HepG2 (cell line): ENCODE measurements around the gene SKI. TPM values are rescaled to one million over a fixed set of nuclear protein-coding genes. Genes with fewer than 3 reads are reported as not detected.

Experiments
- ATAC-seq: fragments of 200-7000 bp; cut with Tn5 transposase; 3 replicates; pipeline ENCODE4 v1.9.1; 2020; ENCODE audit warnings: mild to moderate bottlenecking, moderate library complexity
- BruUV-seq: library from RNA; stranded (reverse); fragments of 400-500 nt; replicated peaks from 2 replicates; lab custom pipeline; 2021; lab: Mats Ljungman, UMichigan
- CTCF ChIA-PET: fragments of 300-600 bp; formaldehyde crosslinking; extraction: SDS; loops from one replicate; lab custom pipeline; 2021; ENCODE audit warnings: low total read pairs, inconsistent platforms, low intra/inter-chr PET ratio; lab: Yijun Ruan, JAX
- POLR2A ChIA-PET: fragments of 350-600 bp; sonication (Branson Sonifier 250); formaldehyde crosslinking; loops from one replicate; lab custom pipeline; 2020; ENCODE audit warnings: antibody characterized with exemption, inconsistent platforms; lab: Yijun Ruan, JAX
- DNase-seq: peaks from one replicate; pipeline ENCODE4 v3.0.0-alpha.2; 2015; ENCODE audit warnings: low spot score
- FAIRE-seq: peaks from 3 replicates; lab custom pipeline; 2011; peaks lifted over from hg19 to GRCh38; lab: Jason Lieb, UNC
- H2AFZ ChIP-seq: one replicate; pipeline ENCODE4 v1.6.1; 2011; ENCODE audit warnings: low read length, inconsistent platforms
- H3K27ac ChIP-seq: fragments of 300-600 bp; 3 replicates; pipeline ENCODE4 v1.8.0; 2011; ENCODE audit warnings: mixed run types, mild to moderate bottlenecking, mixed read lengths, low read length, inconsistent platforms; ENCODE audit not compliant: insufficient read depth; ENCODE audit errors: extremely low read length
- H3K27me3 ChIP-seq, 2 experiments: fragments of 200-600 bp in 1 of 2; 2 replicates in 1 of 2; 3 replicates in 1 of 2; pipeline versions ENCODE4 v1.6.0 to v1.8.0; 2011; ENCODE audit warnings: low read length in 2 of 2, mild to moderate bottlenecking in 2 of 2, moderate library complexity in 2 of 2, inconsistent platforms in 1 of 2; ENCODE audit not compliant: insufficient read depth in 2 of 2, control insufficient read depth in 1 of 2
- H3K36me3 ChIP-seq, 2 experiments: fragments of 200-600 bp in 1 of 2; replicated peaks in 1 of 2; 2 replicates in 1 of 2; 3 replicates in 1 of 2; pipeline versions ENCODE4 v1.5.1 to v1.8.0; 2011; ENCODE audit warnings: low read length in 2 of 2, inconsistent platforms in 1 of 2; ENCODE audit not compliant: insufficient read depth in 2 of 2, control insufficient read depth in 1 of 2
- H3K4me1 ChIP-seq: 2 replicates; pipeline ENCODE4 v1.5.1; 2012; ENCODE audit warnings: low read length, inconsistent platforms; ENCODE audit not compliant: insufficient read depth
- H3K4me2 ChIP-seq: 2 replicates; pipeline ENCODE4 v1.6.0; 2011; ENCODE audit warnings: low read depth, low read length, inconsistent platforms
- H3K4me3 ChIP-seq, 3 experiments: fragments of 200-600 bp in 1 of 3; sonication (generic), shearing (Covaris generic) in 1 of 3; replicated peaks in 1 of 3; 2 replicates each; pipeline ENCODE4 v1.5.1; 2011 to 2016; ENCODE audit warnings: low read length in 3 of 3, inconsistent platforms in 2 of 3, low read depth in 2 of 3, mild to moderate bottlenecking in 2 of 3, control low read depth in 1 of 3, mixed read lengths in 1 of 3; ENCODE audit not compliant: insufficient read depth in 1 of 3
- H3K79me2 ChIP-seq: one replicate; pipeline ENCODE4 v1.6.1; 2011; ENCODE audit warnings: low read length, inconsistent platforms; ENCODE audit not compliant: insufficient read depth
- H3K9ac ChIP-seq: 2 replicates; pipeline ENCODE4 v1.6.0; 2011; ENCODE audit warnings: mild to moderate bottlenecking, low read depth, low read length, inconsistent platforms; ENCODE audit not compliant: insufficient read depth
- H3K9me3 ChIP-seq: 2 replicates; pipeline ENCODE4 v1.5.1; 2012; ENCODE audit warnings: mild to moderate bottlenecking, low read length
- H4K20me1 ChIP-seq: 2 replicates; pipeline ENCODE4 v1.6.0; 2011; ENCODE audit warnings: inconsistent platforms, mild to moderate bottlenecking, low read length, moderate library complexity; ENCODE audit not compliant: insufficient read depth
- DPF2 ChIP-seq: sonication (generic); formaldehyde crosslinking; IDR thresholded peaks from 2 replicates; pipeline ENCODE4 v1.4.0; 2020; ENCODE audit warnings: mild to moderate bottlenecking, low read depth, missing genetic modification reagents, borderline replicate concordance
- KDM2A ChIP-seq: sonication (generic); formaldehyde crosslinking; IDR thresholded peaks from 2 replicates; pipeline ENCODE4 v1.4.0; 2020; ENCODE audit warnings: low read depth, missing genetic modification reagents, borderline replicate concordance
- SIN3B ChIP-seq: fragments of 150-350 bp; IDR thresholded peaks from 2 replicates; pipeline ENCODE4 v1.6.1; 2014; ENCODE audit warnings: low read length
- SNAPC2 ChIP-seq: sonication (generic); formaldehyde crosslinking; IDR thresholded peaks from 2 replicates; pipeline ENCODE4 v1.8.1; 2022; ENCODE audit warnings: mild to moderate bottlenecking, missing genetic modification reagents
- ZNF343 ChIP-seq: sonication (generic); formaldehyde crosslinking; IDR thresholded peaks from 2 replicates; pipeline ENCODE4 v1.4.0; 2020; ENCODE audit warnings: mild to moderate bottlenecking, missing genetic modification reagents
- ZSCAN31 ChIP-seq: sonication (generic); formaldehyde crosslinking; IDR thresholded peaks from 2 replicates; pipeline ENCODE4 v1.5.0; 2020; ENCODE audit warnings: low read depth, mild to moderate bottlenecking, missing genetic modification reagents
- WGBS: methylation state at CpG from one replicate; pipeline ENCODE4 v1.1.6; 2017; ENCODE audit warnings: low lambda C conversion rate; 5-methylcytosine and 5-hydroxymethylcytosine counted together
- in situ Hi-C: cut with HindIII; loops from 2 replicates; pipeline ENCODE4 v1.10.0; 2017; ENCODE audit warnings: low pct_unique_long_range_greater_than_20kb; ENCODE audit not compliant: extremely low pct_ligation_motif_present
- intact Hi-C: fragments of 100-400 bp; cut with micrococcal nuclease; formaldehyde crosslinking; loops from one replicate; pipeline ENCODE4 v1.10.0; 2022; ENCODE audit not compliant: unreplicated experiment
- polyA plus RNA-seq, 8 experiments: library from polyadenylated mRNA; depleted of rRNA in 3 of 8; stranded (reverse) in 7 of 8; unstranded in 1 of 8; fragments of >200 nt; fragmentation: Illumina TruSeq in 4 of 8; extraction: Trizol in 4 of 8; gene quantifications; 2 replicates each; pipeline versions ENCODE4 v1.2.1 to v1.2.3, GENCODE V29; 2011 to 2016; ENCODE audit warnings: low read depth in 4 of 8, missing spikeins in 1 of 8, mixed read lengths in 1 of 8; ENCODE audit not compliant: insufficient read depth in 1 of 8
- total RNA-seq, 5 experiments: library from RNA; depleted of rRNA; stranded (reverse); fragments of >200 nt; fragmentation: Illumina TruSeq; extraction: Trizol; gene quantifications; 2 replicates each; pipeline ENCODE4 v1.2.3, GENCODE V29; 2016; ENCODE audit warnings: low read depth in 1 of 5
- TF ChIP-seq, protein P1 (sequence below): sonication (generic); formaldehyde crosslinking; IDR thresholded peaks from 2 replicates; pipeline ENCODE4 v1.8.0; 2022; ENCODE audit warnings: mild to moderate bottlenecking, missing genetic modification reagents, borderline replicate concordance
- TF ChIP-seq, protein P2 (sequence below): sonication (generic); formaldehyde crosslinking; IDR thresholded peaks from 2 replicates; pipeline ENCODE4 v1.4.0; 2020; ENCODE audit warnings: missing genetic modification reagents, mild to moderate bottlenecking, borderline replicate concordance
- TF ChIP-seq, protein P3 (sequence below): fragments of 450-650 bp; IDR thresholded peaks from 2 replicates; pipeline ENCODE4 v1.6.1; 2016

Gene SKI
- total and polyA plus RNA-seq, 2 of the 13 experiments (the other 11 are each of a cell fraction or from before 2014, with no cell fraction given) = 4.7 to 6.9 TPM

DNA sequence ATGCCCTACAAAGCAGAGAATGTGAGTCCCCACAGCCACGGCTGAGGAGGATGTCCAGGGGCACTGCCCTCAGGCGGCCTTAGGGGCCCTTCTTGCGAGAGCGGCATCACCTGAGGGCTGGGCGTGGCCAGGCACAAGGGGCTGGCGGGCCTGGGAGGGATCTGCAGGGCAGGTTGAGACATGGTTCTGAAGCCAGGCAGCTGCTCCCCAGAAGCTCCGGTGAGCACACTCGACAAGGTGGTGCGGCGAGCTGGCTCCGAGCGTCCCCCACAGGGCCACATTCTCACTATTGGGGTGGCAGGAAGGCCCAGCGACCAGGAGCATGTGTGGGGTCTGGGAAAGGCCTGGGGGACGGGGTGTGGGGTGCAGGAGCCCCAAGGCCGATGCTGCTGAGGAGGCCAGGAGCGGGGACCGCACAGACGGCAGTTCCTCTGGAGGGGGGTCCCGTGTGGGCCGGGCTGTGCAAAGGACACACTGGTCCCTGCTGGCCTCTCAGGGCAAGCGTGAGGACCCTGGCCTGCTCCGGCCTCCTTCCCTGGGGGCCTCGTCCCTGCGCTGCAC, 116.1 kb downstream of the SKI start (continued):
- TF ChIP-seq, protein P1, sequence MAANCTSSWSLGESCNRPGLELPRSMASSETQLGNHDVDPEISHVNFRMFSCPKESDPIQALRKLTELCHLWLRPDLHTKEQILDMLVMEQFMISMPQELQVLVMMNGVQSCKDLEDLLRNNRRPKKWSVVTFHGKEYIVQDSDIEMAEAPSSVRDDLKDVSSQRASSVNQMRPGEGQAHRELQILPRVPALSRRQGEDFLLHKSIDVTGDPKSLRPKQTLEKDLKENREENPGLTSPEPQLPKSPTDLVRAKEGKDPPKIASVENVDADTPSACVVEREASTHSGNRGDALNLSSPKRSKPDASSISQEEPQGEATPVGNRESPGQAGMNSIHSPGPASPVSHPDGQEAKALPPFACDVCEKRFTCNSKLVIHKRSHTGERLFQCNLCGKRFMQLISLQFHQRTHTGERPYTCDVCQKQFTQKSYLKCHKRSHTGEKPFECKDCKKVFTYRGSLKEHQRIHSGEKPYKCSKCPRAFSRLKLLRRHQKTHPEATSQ (CRISPR knock-in tag) = no peak
- TF ChIP-seq, protein P2, sequence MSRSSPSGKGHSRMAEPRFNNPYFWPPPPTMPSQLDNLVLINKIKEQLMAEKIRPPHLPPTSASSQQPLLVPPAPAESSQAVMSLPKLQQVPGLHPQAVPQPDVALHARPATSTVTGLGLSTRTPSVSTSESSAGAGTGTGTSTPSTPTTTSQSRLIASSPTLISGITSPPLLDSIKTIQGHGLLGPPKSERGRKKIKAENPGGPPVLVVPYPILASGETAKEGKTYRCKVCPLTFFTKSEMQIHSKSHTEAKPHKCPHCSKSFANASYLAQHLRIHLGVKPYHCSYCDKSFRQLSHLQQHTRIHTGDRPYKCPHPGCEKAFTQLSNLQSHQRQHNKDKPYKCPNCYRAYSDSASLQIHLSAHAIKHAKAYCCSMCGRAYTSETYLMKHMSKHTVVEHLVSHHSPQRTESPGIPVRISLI (CRISPR knock-in tag) = no peak
- no peak for TF ChIP-seq DPF2
- TF ChIP-seq KDM2A (CRISPR knock-in tag) = no peak
- TF ChIP-seq ZNF343 (CRISPR knock-in tag) = no peak

DNA sequence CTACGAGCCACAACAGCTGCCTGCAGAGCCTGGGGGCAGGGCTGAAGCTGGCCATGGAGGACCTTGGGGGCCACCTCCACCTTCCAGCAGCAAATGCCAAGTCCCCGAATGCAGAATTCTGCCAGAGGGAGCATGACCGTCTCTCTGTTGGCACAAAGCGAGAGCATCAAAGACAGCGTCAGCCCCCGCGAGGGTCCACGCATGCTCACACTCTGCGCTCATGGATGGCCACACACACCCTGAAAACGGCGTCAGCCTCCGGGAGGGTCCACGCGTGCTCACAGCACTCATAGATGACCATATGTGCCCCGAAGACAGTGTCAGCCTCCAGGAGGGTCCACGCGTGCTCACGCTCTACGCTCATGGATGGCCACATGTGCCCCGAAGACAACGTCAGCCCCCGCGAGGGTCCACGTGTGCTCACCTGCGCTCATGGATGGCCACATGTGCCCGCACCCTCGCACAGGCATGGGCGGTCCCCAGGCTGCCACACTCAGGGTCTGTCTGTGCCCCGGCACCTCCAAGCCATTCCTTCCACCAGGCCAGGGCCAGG, 116.7 kb downstream of the SKI start:
- no peak for ATAC-seq
- no TSS peak for BruUV-seq
- CTCF ChIA-PET = no interaction called here
- no peak overlapping the region for H3K27ac ChIP-seq
- WGBS = 84% methylated on average over 10 of the region's 29 CpGs
- H3K4me2 ChIP-seq = no peak overlapping the region
- no peaks in the 10 kb centered on the region for H3K36me3 ChIP-seq
- H3K79me2 ChIP-seq = no peaks in the 10 kb centered on the region
- H2AFZ ChIP-seq = no peak overlapping the region
- H3K4me3 ChIP-seq = no peak overlapping the region
- POLR2A ChIA-PET = no interaction called here
- H3K4me1 ChIP-seq = peaks cover 7% of the 10 kb centered on the region; the same call in 1 of the 2 replicates
- peaks cover 21 to 61% of the 10 kb centered on the region in 2 experiments; a peak in 4 of 5 replicates for H3K27me3 ChIP-seq
- no peak for FAIRE-seq
- DNase-seq = no peak
- in situ Hi-C loops = no loop called here
- no peaks in the 10 kb centered on the region for H4K20me1 ChIP-seq
- intact Hi-C loops = no loop called here
- TF ChIP-seq, protein P3, sequence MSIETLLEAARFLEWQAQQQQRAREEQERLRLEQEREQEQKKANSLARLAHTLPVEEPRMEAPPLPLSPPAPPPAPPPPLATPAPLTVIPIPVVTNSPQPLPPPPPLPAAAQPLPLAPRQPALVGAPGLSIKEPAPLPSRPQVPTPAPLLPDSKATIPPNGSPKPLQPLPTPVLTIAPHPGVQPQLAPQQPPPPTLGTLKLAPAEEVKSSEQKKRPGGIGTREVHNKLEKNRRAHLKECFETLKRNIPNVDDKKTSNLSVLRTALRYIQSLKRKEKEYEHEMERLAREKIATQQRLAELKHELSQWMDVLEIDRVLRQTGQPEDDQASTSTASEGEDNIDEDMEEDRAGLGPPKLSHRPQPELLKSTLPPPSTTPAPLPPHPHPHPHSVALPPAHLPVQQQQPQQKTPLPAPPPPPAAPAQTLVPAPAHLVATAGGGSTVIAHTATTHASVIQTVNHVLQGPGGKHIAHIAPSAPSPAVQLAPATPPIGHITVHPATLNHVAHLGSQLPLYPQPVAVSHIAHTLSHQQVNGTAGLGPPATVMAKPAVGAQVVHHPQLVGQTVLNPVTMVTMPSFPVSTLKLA = peak; percentile 87
- TF ChIP-seq SIN3B (no peak), SNAPC2 (no peak), ZSCAN31 (CRISPR knock-in tag) (no peak)
- no peak overlapping the region for H3K9ac ChIP-seq
- no peaks in the 10 kb centered on the region for H3K9me3 ChIP-seq
